Fibroblast of skin of back (primary cell): Measurements from ENCODE around the gene SLC9A9.
"Not testable (repeated sequence)": the region's sequence is repeated elsewhere in the genome, so short reads cannot be mapped to it uniquely, and the experiment has no call there.

Experiments used
- DNase-seq: peaks from one replicate; pipeline ENCODE4 v3.0.0-alpha.2; 2013

The SLC9A9 gene

DNA sequence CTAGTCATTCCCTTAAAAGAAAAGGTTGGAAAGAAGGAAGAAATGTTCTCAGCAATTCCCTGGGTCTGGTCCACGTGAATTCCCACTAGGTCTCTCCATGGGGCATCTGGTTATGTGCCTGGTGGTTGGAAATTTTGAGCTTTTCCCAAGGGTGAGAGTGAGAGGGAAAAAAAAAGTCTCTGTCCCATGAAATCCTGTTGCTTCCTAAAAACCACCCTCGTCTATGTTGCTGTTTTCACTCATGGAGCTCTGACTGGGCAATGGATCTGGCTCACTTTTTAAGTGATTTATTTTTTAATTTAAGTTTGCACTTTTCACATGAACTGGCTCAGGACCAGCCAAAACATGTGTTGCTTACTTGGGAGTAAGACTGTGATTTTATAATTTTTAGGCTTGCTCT, 538.6 kb downstream of the SLC9A9 start:
- no peak for DNase-seq

DNA sequence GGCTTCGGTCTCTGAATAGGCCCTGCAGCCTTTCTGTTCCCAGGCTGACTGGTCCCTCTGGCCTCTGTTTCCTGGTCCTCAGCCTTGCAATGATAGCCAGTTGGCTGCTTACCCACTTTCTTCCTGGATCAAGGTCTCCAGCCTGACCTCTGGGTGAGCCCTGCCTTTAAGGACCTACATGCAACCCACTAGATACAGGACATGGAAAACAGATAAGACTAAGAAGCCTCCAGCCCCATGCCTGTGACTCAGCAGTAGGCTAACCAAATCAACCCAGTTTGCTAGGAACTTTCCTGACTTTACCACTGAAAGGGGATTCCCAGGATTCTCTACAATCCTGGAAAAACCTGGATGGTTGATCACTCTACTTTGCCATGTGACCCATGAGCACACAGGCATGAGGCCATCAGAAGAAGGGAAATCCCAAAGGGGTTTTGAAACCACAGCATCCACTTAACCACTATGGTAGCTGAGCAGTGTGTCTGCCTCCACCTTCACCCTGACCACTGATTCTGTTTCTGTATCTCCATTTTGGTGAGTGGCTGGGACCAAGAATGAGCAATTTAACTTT, 540.6 kb downstream of the SLC9A9 start:
- peak; percentile 72 for DNase-seq

DNA sequence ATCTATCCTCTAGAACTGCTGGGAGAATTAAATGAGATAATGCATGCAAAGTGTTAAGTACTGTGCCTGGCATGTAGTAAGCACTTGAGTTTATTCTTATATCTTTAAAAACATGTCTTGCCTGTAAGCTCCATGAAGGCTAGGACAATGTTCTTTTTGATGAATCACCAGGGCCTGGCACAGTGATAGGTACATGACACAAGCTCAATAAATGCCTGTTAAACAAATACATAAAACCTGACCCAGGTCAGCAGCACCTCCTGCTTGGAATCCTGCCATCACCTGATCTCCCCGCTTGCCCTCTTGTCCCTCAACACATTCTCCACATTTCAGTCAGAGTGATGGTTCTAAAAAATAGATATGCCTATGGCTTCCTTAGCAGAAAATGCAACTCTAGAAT, 541.9 kb downstream of the SLC9A9 start:
- no peak for DNase-seq

DNA sequence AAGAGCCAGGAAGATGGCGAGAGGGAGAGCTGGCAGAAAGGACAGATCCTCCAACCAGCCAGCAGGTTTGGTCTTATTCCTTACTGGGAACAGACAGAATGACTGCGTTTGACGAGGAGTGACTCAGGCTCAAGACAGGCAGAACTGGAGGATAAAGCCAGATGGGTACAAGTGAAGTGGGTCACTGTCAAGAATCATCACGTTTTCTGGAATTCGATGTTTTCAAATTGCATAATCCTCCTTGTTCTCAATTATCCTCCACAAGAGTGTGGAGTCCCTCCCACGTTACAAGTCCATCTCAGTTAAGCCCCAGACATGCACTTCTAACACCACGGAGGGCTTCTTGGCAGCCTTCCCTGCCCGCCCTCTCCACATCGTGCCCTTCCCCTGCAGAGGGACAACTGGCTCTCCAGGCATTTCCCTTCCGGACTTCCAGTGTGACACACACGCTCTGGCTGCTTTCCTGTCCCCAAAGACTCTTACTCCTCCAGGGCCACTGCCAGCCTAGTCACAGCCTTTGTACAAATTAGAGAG, 545.6 kb downstream of the SLC9A9 start:
- peak; percentile 97 for DNase-seq

DNA sequence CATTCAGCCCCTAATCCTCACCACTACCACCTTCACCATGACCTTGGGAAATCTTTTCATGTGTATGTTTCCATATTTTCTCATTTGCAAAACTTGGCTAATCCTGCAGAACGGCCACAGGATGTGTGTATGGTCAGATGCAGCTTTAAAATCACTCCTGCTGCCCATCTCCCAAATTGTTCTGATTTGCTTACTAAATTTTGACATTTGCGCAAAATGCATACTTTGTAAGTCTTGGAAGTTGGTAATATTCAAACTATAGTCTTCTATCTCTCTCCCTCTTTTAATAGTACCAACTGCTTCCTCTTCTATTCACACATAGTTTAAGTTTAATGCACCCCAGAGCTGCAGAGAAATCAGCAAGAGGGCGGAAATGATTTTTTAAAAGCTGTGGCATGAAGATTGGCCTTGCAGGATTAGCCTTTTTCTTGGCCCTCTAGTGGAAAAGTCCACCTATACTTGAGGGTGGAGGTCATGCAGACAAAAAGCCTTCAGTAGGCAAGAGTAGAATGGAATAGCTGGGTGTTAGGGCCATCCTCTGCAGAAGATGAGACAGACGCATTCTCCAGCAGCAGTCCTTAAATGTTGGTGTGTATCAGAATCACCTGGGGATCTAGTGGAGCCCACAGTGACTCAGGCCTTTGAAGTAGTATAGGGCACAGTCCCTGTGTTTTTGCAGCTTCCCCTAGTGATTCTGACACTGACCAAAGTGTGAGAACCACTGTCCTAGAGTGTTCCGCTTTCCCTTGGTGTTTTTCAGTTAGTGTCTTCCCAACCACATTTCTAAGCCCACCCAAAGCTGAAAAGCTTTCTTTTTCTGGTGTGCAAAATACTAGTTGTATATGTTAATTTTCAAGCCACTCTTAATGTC, 547.0 kb downstream of the SLC9A9 start:
- DNase-seq = no peak

DNA sequence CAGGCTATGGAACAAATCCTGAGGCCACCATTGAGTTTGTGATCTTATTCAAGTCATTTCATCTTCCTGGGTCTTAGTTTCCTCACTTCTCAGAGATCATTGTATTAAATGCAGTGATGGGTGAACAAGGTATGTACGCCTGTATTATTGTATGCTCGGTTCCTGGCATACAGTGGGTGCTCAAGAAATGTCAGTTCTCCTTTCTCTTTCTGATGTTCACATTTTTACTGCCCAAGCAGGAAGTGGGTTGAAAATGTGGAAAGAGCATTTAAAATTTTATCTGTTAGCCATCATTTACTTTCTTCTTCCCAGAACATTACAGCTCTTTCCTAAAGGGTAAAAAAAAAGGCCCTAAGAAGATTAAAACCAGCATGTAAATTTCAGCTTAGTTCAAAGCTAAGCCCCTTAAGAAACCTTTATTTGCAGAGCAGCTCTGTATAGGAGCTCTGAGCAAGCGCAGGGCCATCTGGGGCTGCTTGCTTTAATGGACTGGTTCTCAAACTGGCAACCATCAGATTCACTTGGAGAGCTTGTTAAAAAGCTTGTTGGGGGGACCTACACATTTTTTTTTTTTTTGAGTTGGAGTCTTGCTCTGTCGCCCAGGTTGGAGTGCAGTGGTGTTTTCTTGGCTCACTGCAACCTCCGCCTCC, 549.3 kb downstream of the SLC9A9 start:
- no peak for DNase-seq

DNA sequence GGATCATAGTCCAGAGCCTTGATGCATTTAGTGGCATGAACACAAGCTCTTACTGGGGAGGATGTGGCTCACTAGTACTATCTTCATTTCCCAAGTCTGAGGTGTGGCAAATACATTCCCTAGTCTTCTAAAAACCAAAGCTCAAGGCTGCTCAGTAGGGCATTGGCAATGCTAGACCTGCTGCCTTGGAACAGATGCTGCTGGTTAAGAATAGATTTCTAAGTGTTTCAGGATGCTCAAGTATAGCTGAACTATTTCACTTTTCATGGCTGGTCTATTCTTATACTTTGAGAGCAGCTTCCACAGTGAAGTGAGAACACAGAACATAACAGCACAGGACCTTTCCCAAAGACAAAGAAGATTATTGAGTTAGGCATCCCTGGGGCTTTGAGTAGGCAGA, 549.9 kb downstream of the SLC9A9 start:
- no peak for DNase-seq

DNA sequence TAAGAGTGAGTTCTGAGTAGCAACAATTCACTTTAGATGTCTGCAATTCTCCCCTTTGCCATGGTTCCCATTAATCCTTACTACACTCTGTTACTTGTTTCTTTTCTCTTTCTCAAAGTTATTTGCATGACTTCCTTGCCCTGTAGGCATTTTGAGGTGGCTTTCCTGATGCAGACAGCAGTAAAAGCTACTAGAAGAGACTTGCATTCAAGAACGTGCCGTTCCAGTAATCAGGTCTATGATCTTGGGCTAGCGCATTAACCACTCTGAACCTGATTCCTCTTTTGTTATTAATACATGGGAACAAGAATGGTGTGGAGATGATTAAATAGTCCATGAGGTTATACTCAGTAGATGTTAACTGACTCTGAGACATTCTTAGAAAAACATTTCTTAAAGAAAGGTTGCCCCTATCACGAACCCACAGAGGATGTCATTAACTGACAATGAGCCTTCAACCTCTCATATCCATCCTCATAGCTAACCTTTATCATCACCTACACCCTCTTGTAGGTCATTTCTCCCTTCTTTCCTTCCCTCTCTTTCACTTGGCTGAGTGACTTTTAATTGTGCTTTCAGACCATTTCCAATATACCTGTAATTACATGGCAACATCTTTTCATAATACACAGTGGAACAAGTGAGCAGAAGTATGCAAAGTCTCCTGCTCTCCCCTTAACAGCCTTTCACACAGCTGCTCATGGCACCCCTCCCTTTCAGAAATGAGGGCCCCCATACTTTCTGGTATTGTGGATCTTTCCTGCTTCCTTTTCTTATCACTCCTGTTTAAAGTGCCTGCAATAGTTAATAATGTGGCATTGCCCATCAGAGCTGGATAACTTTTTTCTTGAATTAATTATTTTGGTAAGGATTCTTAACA, 552.8 kb downstream of the SLC9A9 start:
- DNase-seq = no peak

DNA sequence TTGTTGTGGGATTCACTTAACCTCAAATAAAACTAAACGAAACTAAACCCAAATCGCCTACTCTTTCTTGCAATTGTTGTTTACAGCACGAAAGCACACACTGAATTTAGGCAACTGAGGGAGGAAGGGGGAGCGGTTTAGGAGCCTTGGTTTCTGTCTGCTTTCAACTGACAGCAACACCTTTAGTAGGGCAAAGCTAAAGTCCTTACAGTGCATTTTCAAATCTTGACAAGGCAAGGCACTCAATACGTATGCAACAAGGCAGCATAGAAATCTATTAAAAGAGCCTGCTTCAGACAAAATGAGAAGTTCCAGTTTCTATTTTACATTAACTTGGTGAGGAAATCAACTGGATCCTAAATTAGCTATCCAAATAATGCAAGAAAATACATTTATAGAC, 554.1 kb downstream of the SLC9A9 start:
- DNase-seq = no peak

DNA sequence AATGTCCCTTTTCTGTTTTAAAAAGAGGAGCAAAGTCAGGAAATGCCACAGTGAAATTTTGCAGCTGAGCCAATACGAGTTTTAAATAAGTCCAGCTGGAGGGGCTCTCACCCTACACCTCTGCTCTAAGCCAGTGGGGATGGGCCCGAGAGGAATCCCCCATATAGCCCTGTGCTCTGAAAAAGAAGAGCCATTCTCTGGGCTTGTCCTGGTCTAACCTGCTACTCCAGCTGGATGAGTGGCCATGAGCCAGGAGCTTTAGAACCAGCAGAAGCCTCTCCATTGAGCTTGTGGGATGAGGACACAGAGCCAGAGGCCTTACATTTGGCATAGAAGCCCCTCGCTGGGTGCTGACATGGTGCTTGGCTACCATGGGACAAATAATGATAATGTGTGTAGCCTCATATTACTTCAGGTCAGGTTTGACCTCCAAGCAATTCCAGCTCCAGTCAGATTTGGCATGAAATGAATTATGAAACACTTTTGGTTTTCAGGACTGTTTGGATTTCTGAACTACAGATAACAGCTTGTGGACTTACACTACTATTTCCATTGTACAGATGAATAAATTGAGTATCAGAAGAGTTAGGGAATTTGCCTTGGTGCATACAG, 556.3 kb downstream of the SLC9A9 start:
- DNase-seq = no peak

DNA sequence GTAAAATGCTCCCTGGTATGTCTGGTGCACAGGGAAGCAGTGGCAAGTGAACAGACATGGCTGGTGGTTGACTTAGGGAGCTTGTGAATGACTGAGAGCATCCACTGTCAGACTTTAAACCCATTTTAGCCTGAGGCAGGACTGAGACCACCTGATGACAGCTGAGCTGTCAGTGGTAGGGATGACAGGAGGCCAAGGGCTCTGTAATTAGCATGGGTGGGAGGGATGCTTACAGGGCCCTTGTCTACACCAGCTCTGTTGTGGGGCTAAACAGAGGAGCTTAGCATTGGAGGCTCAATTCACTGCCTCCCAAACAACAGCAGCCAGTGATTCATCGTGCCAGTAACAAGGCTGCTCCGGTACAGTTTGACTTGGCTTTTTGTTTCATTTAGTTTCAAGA, 559.3 kb downstream of the SLC9A9 start:
- no peak for DNase-seq

DNA sequence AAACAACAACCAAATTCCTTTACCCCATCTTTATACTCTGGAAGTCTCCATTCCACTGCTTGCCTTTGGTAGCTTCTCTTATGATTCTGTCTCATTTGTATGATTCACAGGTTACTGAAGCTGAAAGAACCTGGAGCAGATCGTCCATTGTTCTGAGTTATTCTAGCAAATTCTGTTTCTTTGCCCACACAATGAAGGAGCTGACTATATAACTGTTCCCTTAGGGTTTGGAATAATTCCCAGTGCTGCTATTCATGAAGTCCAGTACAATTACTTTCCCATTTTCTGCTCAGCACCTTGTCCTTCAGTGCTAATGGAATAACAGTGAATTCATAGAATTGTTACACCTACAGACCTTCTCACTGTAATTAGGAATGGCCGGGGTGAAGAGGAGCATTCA, 560.9 kb downstream of the SLC9A9 start:
- DNase-seq = no peak

DNA sequence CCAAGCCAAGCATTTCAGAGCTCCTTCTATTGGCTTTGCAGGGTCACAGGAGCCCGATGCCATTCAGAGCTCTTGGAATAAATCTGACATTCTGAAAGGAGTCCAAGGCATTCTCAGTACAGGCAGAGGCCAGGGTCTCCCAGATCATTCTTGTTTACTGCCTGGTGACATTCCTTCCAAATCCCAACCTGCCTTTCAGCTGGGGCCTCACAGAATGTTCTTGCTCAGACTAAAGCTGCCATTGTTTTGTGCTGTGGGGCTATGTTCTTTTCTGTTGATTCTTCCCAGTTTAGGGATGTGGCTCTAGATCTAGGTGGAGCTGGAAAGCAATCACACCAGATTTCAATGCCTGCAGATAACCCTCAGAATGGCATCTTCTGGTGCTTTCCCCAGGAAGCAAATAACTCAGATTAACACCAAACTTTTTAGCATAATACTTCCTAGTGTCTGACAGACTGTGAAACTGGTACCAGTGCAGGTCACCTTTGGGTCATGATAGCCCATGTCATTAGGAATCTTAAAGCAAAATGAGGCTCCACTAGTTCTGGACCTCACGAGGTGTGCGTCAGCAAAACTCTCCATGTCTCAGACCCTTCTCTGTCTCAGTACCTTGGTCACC, 561.8 kb downstream of the SLC9A9 start:
- DNase-seq = no peak

DNA sequence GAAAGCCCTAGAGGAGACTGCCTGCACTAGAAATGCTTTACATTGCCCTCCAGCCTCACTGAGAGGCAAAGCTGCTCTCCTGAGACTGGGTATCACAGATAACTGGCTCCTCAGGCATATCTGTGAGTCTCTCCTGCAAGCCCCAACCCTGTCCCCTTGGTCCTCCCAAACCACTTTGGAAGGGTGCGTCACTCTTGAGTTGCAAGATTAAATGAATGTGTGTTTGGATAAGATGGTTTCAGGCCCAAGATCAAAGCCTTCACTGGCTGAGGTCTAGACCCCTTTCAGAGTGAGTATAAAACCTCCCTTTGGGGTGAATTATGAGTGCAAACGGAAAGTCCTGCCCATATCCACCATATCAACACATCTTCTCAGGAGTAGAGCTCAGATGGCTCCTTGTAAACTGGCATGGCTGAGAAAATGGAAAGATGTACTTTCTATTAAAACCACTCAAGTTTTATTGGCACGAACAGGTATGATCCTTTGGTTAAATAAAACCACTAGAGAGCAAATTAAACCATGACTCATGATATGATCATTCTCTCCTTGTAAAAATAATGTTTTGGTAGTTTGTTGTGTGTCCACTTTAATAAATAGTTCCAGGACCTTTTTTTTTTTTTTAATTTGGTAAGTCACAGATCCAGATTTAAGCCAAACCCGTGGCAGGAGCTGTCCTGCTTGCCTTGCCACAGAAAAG, 564.7 kb downstream of the SLC9A9 start:
- DNase-seq = no peak

DNA sequence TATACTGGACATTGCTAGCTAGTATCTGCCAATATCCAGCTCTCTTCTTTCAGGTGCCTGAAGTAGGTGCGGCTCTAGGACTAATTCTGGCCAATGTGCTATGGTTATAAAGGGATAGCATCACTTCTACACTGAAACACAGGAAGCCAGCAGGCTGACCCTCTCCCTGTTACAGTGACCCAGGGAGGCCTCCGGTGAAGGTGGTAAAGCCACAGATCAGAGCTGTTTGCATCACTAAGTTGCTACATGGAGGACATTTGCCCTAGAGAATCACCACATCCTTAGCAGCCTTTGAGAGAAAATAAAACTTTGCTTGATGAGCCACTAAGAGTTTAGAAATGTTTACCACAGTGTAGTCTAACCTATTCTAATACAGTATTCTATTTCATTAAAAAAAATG, 567.3 kb downstream of the SLC9A9 start:
- DNase-seq = no peak

DNA sequence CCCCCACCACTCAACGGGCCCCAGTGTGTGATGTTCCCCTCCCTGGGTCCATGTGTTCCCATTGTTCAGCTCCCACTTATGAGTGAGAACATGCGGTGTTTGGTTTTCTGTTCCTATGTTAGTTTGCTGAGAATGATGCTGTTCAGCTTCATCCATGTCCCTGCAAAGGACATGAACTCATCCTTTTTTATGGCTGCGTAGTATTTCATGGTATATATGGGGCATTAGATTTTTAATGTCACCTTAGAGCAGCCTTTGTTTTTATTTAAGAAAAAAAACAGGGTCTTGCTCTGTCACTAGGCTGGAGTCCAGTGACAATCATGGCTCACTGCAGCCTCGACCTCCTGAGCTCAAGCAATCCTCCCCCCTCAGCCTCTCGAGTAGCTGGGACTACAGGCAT, 568.7 kb downstream of the SLC9A9 start:
- DNase-seq = not testable (repeated sequence)

DNA sequence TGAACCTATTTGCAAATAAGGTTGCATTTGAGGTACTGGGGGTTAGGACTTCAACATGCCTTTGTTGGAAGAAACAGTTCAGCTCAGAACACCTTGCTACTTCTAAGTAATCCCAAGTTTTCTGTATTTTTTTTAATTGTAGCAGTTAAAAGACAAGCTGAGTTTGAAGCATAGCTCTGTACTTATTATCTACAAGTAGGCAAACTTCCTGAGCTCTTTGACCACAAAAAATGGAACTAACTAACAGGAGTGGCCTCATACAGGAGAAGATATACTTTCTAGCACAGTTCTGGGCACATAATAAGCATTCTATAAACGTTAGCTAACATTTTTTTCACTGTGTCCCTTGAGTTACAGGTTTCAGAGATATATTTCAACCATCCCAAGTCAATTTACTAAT, 569.5 kb downstream of the SLC9A9 start:
- DNase-seq = no peak

DNA sequence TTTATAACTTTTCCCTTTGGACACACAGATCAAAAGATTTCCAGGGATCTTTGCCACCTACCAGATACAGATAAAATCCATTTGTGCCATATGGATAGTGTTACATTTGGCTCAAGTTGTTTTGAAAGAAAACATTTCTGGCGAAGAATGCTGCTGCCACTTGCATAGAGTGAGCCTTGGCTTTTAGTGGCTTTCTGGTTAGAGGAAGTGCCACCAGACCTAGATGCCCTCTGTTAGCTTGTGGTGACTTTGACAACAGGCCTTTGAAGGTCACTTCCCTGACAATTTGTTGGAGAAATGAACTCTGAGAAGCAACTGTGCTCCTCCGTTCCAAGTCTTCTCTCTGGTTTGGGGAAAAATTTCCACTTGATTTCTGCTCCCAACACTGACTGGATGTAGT, 570.7 kb downstream of the SLC9A9 start:
- DNase-seq = no peak

DNA sequence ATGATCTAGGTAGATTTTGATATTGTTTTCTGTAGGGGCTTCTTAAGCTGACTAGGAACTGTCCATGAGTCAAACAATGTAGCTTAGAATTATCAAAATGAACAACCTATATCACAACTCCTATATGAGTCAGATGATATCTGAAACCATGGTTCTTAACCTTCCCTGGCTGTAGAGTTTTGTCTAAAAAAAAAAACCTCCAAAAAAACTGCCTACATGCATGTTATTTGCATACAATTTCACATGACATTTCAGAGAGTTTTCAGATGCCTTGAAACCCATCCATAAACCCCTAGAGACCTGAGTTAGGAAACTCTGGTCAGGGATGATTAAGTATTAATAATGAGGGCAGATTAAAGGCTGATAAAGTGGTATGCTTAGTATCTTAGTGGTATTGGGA, 571.7 kb downstream of the SLC9A9 start:
- no peak for DNase-seq

DNA sequence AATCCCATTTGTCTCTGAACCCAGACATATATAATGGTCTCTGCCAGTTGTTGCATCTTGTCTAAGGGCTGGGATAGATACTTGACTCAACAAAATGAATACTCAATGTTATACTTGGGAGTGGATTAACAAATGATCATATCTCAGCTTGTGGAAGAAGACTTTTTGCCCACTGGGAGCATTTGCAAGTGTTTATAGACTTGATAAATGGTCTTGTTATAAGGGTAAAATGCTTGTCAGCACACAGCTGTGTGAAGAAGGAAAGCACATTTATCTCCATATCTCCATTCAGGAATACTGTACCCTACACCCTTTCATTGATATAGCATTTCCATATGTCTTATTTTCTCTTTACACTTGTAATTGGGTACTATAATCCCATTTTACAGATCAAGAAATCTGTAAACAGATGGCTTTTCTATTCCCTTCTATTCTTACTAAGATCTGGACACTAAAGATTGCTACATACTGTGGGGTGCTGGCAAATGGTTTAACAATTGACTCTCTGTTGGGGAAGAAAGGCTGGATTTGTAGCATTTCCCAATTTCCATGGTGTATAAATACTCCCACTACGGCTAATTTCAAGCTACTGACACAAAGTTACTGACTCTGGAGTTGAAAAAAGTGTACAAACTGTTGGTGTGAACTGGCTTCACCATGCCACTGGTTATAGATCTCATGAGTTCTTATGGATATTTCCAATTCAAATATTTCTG, 574.1 kb downstream of the SLC9A9 start:
- DNase-seq = no peak
